ENCODE measurements around the gene FRMPD4.

Gene FRMPD4

DNA sequence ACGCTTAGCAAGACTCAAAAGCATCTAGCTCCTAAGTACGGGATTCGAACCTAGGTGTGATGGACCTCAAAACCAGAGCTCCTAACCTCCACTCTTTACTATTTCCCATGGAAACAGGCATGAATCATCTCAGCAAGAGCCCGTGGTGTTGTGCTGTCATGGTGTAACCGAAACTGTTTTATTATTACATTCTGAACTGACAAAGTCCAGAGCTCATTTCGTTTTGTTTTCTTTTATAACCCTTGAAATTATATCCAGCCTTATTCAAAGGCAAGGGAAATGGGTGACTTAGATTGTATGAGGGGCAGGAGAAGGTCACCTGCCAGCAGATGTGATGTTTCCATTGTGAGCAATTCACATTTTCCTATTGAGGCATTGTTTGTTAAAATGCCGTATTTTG lies 301.1 kb downstream of the FRMPD4 start:
- TF ChIP-seq, protein P1, sequence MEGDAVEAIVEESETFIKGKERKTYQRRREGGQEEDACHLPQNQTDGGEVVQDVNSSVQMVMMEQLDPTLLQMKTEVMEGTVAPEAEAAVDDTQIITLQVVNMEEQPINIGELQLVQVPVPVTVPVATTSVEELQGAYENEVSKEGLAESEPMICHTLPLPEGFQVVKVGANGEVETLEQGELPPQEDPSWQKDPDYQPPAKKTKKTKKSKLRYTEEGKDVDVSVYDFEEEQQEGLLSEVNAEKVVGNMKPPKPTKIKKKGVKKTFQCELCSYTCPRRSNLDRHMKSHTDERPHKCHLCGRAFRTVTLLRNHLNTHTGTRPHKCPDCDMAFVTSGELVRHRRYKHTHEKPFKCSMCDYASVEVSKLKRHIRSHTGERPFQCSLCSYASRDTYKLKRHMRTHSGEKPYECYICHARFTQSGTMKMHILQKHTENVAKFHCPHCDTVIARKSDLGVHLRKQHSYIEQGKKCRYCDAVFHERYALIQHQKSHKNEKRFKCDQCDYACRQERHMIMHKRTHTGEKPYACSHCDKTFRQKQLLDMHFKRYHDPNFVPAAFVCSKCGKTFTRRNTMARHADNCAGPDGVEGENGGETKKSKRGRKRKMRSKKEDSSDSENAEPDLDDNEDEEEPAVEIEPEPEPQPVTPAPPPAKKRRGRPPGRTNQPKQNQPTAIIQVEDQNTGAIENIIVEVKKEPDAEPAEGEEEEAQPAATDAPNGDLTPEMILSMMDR (conservative IDR thresholded peaks at IDR 0.05; ENCODE audit: low read depth, low read length) = no peak
- no peak overlapping the region for H3K4me3 ChIP-seq (ENCODE audit: low read length)
- DNase-seq (ENCODE audit: low read depth) = no peak

DNA sequence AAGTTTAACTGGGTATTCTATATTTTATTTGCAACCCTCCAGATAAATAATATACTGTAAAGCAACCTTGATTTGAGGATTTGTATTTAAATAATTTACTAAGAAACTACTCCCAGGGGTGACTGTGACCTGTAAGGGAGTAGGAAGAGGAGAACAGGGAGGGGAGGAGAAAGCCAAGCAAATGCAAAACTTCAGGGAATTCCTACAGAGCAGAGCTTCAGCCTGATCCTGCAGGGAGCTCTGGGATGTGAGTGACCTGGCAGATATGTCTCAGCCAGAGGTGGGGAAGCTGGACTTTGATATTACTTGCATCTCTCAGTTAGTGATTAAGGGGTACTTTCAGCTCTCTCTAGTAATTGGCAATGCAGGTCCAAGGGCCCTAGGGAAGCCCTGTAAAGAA lies 302.0 kb downstream of the FRMPD4 start:
- DNase-seq (ENCODE audit: low read depth) = no peak
- H3K4me3 ChIP-seq (ENCODE audit: low read length) = no peak overlapping the region
- TF ChIP-seq, protein P1 (conservative IDR thresholded peaks at IDR 0.05; ENCODE audit: low read depth, low read length) = no peak

DNA sequence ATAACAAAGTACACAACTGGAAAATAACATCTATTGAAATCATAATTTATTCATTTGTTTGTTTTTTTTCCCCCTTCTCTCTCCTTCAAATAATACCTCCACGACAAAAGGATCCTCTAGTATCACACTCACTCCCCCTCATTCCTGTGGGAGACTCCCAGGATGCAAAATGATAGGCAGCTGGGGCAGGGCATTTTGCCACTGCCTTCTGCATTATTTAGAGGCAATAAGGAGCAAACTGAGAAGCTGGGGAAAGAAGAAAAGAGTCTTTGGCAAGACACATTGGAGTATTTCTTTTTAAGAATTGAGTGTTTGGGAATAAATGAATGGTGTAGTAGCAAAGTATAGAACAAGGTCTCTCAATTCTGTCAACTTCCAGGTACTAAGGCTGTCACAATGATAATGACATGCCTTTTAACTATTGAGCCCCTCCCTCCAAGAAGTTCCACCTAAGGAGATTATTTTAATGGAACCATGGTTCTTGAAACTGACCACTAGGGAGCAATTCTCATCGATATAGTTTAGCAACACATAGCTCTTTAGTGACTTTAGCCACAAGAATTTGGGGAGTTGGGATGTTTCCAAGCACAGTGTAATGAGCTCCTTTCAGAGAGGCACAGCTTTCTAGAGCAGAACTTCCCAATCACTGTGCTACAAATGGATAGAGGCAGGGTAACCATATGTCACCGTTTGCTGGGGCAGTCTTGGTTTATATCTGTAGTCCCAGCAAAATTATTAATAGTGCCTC lies 303.3 kb downstream of the FRMPD4 start:
- no peak for DNase-seq (ENCODE audit: low read depth)
- no peak overlapping the region for H3K4me3 ChIP-seq (ENCODE audit: low read length)
- TF ChIP-seq, protein P1 (conservative IDR thresholded peaks at IDR 0.05; ENCODE audit: low read depth, low read length) = no peak

DNA sequence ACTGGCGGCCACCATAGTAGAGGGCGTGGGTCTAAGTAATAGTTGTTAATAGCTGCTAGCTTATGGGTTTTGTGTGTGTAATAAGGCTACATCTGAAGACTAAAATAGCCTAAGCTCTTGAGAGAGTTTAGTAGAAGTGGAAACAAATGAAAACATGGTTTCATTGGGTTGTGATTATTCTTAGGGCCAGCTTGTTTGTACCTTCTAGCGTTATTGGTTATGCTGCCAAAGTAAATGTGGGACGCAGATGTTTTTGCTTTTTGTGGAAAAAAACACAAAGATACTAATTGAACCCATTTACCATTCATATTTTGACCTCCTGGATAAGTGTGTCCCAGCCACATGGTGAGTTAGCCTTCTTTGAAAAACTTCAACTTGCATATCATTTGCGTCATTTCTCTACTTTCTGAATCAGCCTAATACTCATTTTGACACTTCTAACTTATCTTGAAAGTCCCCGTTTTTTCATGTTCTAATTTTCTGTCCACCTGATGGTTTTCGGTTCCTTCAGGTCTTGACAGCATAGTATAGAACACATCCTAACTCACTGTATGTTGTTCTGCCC lies 305.3 kb downstream of the FRMPD4 start:
- no peak overlapping the region for H3K4me3 ChIP-seq (ENCODE audit: low read length)
- no peak for DNase-seq (ENCODE audit: low read depth)

DNA sequence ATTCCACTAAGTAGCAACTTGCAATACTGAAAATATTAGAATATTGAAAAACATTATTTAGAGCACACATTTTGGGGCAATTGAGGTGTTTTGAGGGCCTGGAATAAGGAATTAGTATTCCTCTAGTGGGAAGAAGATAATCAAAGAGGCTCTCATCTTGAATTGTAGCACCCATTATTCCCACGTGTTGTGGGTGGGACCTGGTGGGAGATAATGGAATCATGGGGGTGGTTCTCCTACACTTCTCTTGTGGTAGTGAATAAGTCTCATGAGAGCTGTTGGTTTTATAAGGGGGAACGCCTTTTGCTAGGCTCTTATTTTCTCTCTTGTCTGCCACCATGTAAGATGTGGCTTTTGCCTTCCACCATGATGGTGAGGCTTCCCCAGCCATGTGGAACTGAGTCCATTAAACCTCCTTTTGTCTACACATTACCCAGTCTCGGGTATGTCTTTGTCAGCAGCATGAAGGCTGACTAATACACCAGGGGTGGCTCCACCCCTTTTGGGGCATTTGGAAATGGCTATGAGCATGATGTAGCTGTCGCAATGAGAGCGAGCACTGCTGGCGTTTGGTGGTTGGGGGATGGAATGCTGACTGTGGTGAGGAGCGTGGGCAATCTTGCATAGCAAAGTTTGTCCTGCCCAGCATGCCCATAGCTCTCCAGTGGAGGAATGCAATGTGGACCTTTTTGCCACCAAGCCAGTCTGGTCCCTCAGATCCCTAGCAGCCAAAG lies 308.2 kb downstream of the FRMPD4 start:
- no peak for DNase-seq (ENCODE audit: low read depth)
- TF ChIP-seq, protein P1 (conservative IDR thresholded peaks at IDR 0.05; ENCODE audit: low read depth, low read length) = no peak

More for the DNA sequence above, 305.3 kb downstream of the FRMPD4 start:
- TF ChIP-seq, protein P1 (conservative IDR thresholded peaks at IDR 0.05; ENCODE audit: low read depth, low read length) = no peak

DNA sequence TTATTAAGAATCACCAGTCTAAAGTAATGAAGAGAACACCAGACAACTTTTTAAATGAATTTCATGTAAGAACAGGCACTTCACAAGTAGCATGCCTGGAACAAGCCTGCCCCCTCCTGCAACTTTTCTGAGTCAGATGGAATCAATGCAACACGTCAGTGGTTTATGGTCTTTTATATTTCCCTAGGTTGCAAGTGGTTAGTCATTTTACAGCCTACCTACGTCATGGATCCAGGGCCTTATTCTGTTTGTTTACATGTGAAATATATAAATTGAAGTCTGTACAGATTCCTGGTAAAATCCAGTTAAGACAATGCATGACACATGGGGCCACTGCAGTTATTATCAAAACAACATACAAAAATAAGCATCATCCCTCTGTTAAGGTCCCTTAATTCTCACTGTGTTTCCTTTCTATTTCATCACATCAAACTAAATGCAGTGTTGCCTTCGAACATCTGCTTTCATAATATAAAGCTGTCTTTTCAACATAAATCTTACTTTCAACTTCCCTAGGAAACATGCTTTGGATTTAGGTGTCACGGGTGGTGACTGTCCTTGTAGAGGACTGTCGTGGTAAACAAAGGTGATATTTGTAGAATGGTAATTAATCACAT lies 309.3 kb downstream of the FRMPD4 start:
- DNase-seq (ENCODE audit: low read depth) = no peak
- H3K4me3 ChIP-seq (ENCODE audit: low read length) = no peak overlapping the region
- TF ChIP-seq, protein P1 (conservative IDR thresholded peaks at IDR 0.05; ENCODE audit: low read depth, low read length) = peak; percentile 31

More for the DNA sequence above, 308.2 kb downstream of the FRMPD4 start:
- no peak overlapping the region for H3K4me3 ChIP-seq (ENCODE audit: low read length)

Measured in retinal pigment epithelial cell (primary cell).